ENCODE results near the gene RGS11.

Gene RGS11

GRCh38 chr16:296276-296675 is 20.5 kb upstream of the RGS11 start:
- DNase-seq = no peak

GRCh38 chr16:293043-293775 is 17.5 kb upstream of the RGS11 start:
- DNase-seq = no peak

- no peak for DNase-seq
These were observed 15.8 kb upstream of the RGS11 start for GRCh38 chr16:291539-291938.

- DNase-seq = no peak
These were observed 15.1 kb upstream of the RGS11 start for GRCh38 chr16:290681-291405.

- DNase-seq = no peak
These were observed 14.4 kb upstream of the RGS11 start for GRCh38 chr16:290015-290680.

GRCh38 chr16:289395-289997 is 13.8 kb upstream of the RGS11 start:
- DNase-seq = no peak

- DNase-seq = no peak
These were observed 12.5 kb upstream of the RGS11 start for GRCh38 chr16:287981-288920.

- peak; percentile 34 for DNase-seq
These were observed 11.6 kb upstream of the RGS11 start for GRCh38 chr16:287298-287811.

GRCh38 chr16:286491-287297 is 10.9 kb upstream of the RGS11 start:
- DNase-seq = no peak

GRCh38 chr16:285146-286055 is 9.7 kb upstream of the RGS11 start:
- no peak for DNase-seq

- no peak for DNase-seq
These were observed 8.7 kb upstream of the RGS11 start for GRCh38 chr16:284204-285120.

- no peak for DNase-seq
These were observed 7.5 kb upstream of the RGS11 start, which contains the start of gene PDIA2 for GRCh38 chr16:283033-283805. Gene PDIA2, plus strand, starts transcription at chr16:283164. Its CDS starts 6 bp downstream, at chr16:283170.

- DNase-seq = no peak
These were observed 6.7 kb upstream of the RGS11 start for GRCh38 chr16:282491-282890.

- DNase-seq = no peak
These were observed 6.0 kb upstream of the RGS11 start for GRCh38 chr16:281660-282255.

GRCh38 chr16:280991-281659 is 5.4 kb upstream of the RGS11 start:
- DNase-seq = no peak

GRCh38 chr16:280552-280951 is 4.8 kb upstream of the RGS11 start, which contains the start of gene ARHGDIG:
Gene ARHGDIG, plus strand, starts transcription at chr16:280591. Its CDS starts 90 bp downstream, at chr16:280681.
- DNase-seq = no peak

- DNase-seq = no peak
These were observed 4.3 kb upstream of the RGS11 start for GRCh38 chr16:280005-280460.

Measured in NCI-H1105 (cell line).